Ovary (tissue), 3 donors: ENCODE data around the gene NEK1.

ENCODE experiments used
- CTCF ChIP-seq, 3 donors: fragments of 450-650 bp in 2 of 3; fragments of 200-600 bp in 1 of 3; IDR thresholded peaks; one replicate each; pipeline versions ENCODE4 v1.5.1 to v1.8.0; 2016 to 2022; ENCODE audit warnings: antibody characterized with exemption in 3 of 3, mild to moderate bottlenecking in 1 of 3
- POLR2A ChIP-seq: fragments of 450-650 bp; IDR thresholded peaks from one replicate; pipeline ENCODE4 v1.6.1; 2017; ENCODE audit warnings: antibody characterized with exemption, mild to moderate bottlenecking, moderate library complexity
- donor health status: DM: no; HTN: no; CAD: no.

- TF ChIP-seq CTCF (IDR thresholded peaks at IDR 0.05): no peak
- TF ChIP-seq POLR2A: no peak
Measured at GRCh38 chr4:169460081-169460480, 152.3 kb downstream of the NEK1 start.
